Hepatocyte (in vitro differentiated cells): ENCODE data around the gene AGBL4. TPM values are rescaled to one million over a fixed set of nuclear protein-coding genes. Genes with fewer than 3 reads are reported as not detected.

Experiments used
- DNase-seq: peaks from one replicate; pipeline ENCODE4 v3.0.0-alpha.2; 2016; ENCODE audit warnings: low spot score
- H2AFZ ChIP-seq: fragments of 200-600 bp; sonication (generic); 2 replicates; pipeline ENCODE4 v1.6.0; 2016; ENCODE audit warnings: antibody characterized with exemption, mild to moderate bottlenecking
- H3K27ac ChIP-seq: fragments of 200-600 bp; sonication (generic); 2 replicates; pipeline ENCODE4 v1.5.1; 2016; ENCODE audit warnings: mild to moderate bottlenecking
- H3K27me3 ChIP-seq: fragments of 200-600 bp; sonication (generic); 2 replicates; pipeline ENCODE4 v1.6.1; 2016
- H3K36me3 ChIP-seq: fragments of 200-600 bp; sonication (generic); replicated peaks from 2 replicates; pipeline ENCODE4 v1.5.1; 2016; ENCODE audit warnings: low read depth; ENCODE audit not compliant: insufficient read depth
- H3K4me1 ChIP-seq: fragments of 200-600 bp; sonication (generic); 2 replicates; pipeline ENCODE4 v1.5.1; 2016; ENCODE audit warnings: mild to moderate bottlenecking, moderate library complexity; ENCODE audit not compliant: insufficient read depth
- H3K4me2 ChIP-seq: fragments of 200-600 bp; sonication (generic); 2 replicates; pipeline ENCODE4 v1.6.0; 2016
- H3K4me3 ChIP-seq: fragments of 200-600 bp; sonication (generic); 2 replicates; pipeline ENCODE4 v1.5.1; 2016; ENCODE audit warnings: mild to moderate bottlenecking
- H3K79me2 ChIP-seq: fragments of 200-600 bp; sonication (generic); 2 replicates; pipeline ENCODE4 v1.6.0; 2017; ENCODE audit warnings: mild to moderate bottlenecking
- H3K9me2 ChIP-seq: fragments of 200-600 bp; sonication (generic); replicated peaks from 2 replicates; pipeline ENCODE4 v1.6.0; 2017; ENCODE audit warnings: mild to moderate bottlenecking; ENCODE audit not compliant: insufficient read depth
- H3K9me3 ChIP-seq: fragments of 200-600 bp; sonication (generic); 2 replicates; pipeline ENCODE4 v1.5.1; 2016; ENCODE audit warnings: low read depth, mild to moderate bottlenecking
- H4K20me1 ChIP-seq: fragments of 200-600 bp; sonication (generic); 2 replicates; pipeline ENCODE4 v1.6.0; 2016; ENCODE audit warnings: mild to moderate bottlenecking; ENCODE audit not compliant: insufficient read depth, poor library complexity, severe bottlenecking
- EZH2 ChIP-seq: fragments of 200-600 bp; sonication (generic); IDR thresholded peaks from 2 replicates; pipeline ENCODE4 v1.6.1; 2016; ENCODE audit warnings: antibody characterized with exemption, mild to moderate bottlenecking, borderline replicate concordance
- EZH2phosphoT487 ChIP-seq: fragments of 200-600 bp; sonication (generic); IDR thresholded peaks from one replicate; pipeline ENCODE4 v1.6.1; 2018; ENCODE audit warnings: antibody characterized with exemption, mild to moderate bottlenecking, low read depth, moderate library complexity; ENCODE audit not compliant: unreplicated experiment, severe bottlenecking
- WGBS: methylation state at CpG from one replicate; pipeline ENCODE4 v1.1.6; 2016; ENCODE audit warnings: low lambda C conversion rate; ENCODE audit errors: missing lambda C conversion rate; 5-methylcytosine and 5-hydroxymethylcytosine counted together
- polyA plus RNA-seq: library from polyadenylated mRNA; unstranded; fragments of >200 nt; fragmentation: Nextera tagmentation; extraction: Ambion mirVana; gene quantifications from 2 replicates; pipeline ENCODE4 v1.2.1, GENCODE V29; 2016
- small RNA-seq: library from RNA; depleted of rRNA; stranded (forward); fragments of <200 nt; gene quantifications from one replicate; pipeline ENCODE3, GENCODE V24; 2014
- total RNA-seq: library from RNA; depleted of rRNA; stranded (reverse); fragments of >200 nt; gene quantifications from 2 replicates; pipeline ENCODE4 v1.2.3, GENCODE V29; 2014
- TF ChIP-seq, protein P1 (sequence below): fragments of 200-600 bp; sonication (generic); IDR thresholded peaks from 2 replicates; pipeline ENCODE4 v1.5.1; 2016; ENCODE audit warnings: antibody characterized with exemption, mild to moderate bottlenecking; ENCODE audit not compliant: poor library complexity

The AGBL4 gene
- total and polyA plus RNA-seq, 2 experiments from 2014 or later, result 0.50 to 0.73 TPM

DNA sequence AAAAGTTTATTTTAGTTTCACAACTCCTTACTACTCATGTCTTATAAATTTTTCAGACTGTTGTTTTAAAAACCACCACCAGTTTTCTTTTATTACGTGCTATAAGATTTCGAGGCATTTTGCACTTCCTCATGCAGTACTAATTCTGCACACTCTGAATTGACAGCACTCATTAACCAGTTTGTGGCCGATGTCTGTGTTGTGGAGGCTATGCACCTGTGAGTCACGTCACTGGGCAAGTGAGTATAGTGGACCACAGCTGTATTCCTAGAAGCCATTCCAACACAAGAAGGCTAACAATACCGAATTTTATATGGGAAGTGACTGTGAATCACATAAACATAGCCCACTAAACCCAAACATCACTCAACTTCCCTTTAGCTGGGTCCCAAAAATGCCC is 1530.7 kb downstream of the AGBL4 start:
- peaks cover 18% of the 10 kb centered on the region for H3K4me1 ChIP-seq
- no peaks in the 10 kb centered on the region for H3K79me2 ChIP-seq
- H3K27me3 ChIP-seq, result no peaks in the 10 kb centered on the region
- TF ChIP-seq, protein P1, sequence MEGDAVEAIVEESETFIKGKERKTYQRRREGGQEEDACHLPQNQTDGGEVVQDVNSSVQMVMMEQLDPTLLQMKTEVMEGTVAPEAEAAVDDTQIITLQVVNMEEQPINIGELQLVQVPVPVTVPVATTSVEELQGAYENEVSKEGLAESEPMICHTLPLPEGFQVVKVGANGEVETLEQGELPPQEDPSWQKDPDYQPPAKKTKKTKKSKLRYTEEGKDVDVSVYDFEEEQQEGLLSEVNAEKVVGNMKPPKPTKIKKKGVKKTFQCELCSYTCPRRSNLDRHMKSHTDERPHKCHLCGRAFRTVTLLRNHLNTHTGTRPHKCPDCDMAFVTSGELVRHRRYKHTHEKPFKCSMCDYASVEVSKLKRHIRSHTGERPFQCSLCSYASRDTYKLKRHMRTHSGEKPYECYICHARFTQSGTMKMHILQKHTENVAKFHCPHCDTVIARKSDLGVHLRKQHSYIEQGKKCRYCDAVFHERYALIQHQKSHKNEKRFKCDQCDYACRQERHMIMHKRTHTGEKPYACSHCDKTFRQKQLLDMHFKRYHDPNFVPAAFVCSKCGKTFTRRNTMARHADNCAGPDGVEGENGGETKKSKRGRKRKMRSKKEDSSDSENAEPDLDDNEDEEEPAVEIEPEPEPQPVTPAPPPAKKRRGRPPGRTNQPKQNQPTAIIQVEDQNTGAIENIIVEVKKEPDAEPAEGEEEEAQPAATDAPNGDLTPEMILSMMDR, result no peak
- no peak for TF ChIP-seq EZH2
- no peaks in the 10 kb centered on the region for H3K36me3 ChIP-seq
- H3K4me3 ChIP-seq, result no peak overlapping the region
- 70% methylated on average over 5 of the region's 5 CpGs for WGBS
- H3K27ac ChIP-seq, result peak overlapping the region; percentile 81
- no peak overlapping the region for H2AFZ ChIP-seq
- no peaks in the 10 kb centered on the region for H4K20me1 ChIP-seq
- DNase-seq, result no peak
- no peaks in the 10 kb centered on the region for H3K9me3 ChIP-seq
- H3K4me2 ChIP-seq, result no peak overlapping the region
- no peaks in the 10 kb centered on the region for H3K9me2 ChIP-seq

DNA sequence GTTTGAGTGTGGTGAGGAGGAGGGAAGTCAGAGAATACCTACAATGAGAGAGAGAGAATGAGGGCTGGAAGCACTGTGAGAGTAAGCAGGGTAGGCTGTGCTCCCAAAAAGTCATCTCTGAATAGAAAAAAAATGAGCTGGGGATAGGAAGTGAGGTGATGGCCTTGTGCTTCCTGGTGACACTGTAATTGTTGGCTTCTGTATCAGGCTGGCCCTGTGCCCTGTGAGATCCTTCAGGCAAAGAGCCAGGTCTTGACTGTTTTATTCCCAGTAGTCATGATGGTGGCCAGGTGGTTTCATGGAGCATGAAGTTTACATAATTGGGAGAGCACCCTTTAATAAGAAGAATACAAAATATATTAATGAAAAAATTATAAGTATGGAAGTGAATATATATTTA is 1531.4 kb downstream of the AGBL4 start:
- no peaks in the 10 kb centered on the region for H3K9me3 ChIP-seq
- TF ChIP-seq EZH2phosphoT487 (no peak), EZH2 (no peak)
- TF ChIP-seq, protein P1, result no peak
- H3K27ac ChIP-seq, result no peak overlapping the region
- H3K4me1 ChIP-seq, result peaks cover 18% of the 10 kb centered on the region
- H3K4me2 ChIP-seq, result no peak overlapping the region
- no peaks in the 10 kb centered on the region for H4K20me1 ChIP-seq
- no peaks in the 10 kb centered on the region for H3K79me2 ChIP-seq
- no peak for DNase-seq
- H3K9me2 ChIP-seq, result no peaks in the 10 kb centered on the region
- H2AFZ ChIP-seq, result no peak overlapping the region
- no peaks in the 10 kb centered on the region for H3K36me3 ChIP-seq
- H3K27me3 ChIP-seq, result no peaks in the 10 kb centered on the region
- no peak overlapping the region for H3K4me3 ChIP-seq

DNA sequence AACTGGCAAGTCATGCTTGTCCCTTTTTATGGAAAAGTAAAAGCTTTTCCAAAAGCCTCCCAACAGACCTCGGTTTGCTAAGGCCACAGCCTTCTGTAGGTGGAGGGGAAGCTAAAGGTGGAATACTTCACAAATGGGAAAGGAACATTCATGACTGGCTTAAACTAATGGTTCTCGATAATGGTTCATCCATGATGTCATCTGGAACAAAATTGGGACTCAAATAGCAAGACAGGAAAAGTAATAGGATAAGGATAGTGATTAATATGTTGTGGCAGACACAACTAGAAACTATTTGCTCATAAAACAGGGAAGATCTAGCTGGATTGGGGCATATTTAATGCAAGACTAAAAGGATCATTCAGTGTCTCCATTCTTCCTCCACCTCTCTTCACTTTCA is 1535.0 kb downstream of the AGBL4 start:
- H2AFZ ChIP-seq, result no peak overlapping the region
- no peaks in the 10 kb centered on the region for H4K20me1 ChIP-seq
- H3K9me3 ChIP-seq, result no peaks in the 10 kb centered on the region
- H3K9me2 ChIP-seq, result no peaks in the 10 kb centered on the region
- no peak for DNase-seq
- no peaks in the 10 kb centered on the region for H3K27me3 ChIP-seq
- H3K4me2 ChIP-seq, result no peak overlapping the region
- no peaks in the 10 kb centered on the region for H3K36me3 ChIP-seq
- no peak overlapping the region for H3K27ac ChIP-seq
- 81% methylated on average over 2 of the region's 2 CpGs for WGBS
- H3K4me3 ChIP-seq, result no peak overlapping the region
- H3K79me2 ChIP-seq, result no peaks in the 10 kb centered on the region
- TF ChIP-seq EZH2phosphoT487, result no peak
- TF ChIP-seq, protein P1, result no peak
- no peak for TF ChIP-seq EZH2
- peaks cover 7% of the 10 kb centered on the region for H3K4me1 ChIP-seq

Small RNA genes lying within 50 kb of the gene (small RNA-seq; reads per million reads assigned to genes)
- not detected for gene AL390023.1

Other genes with a start within 250 kb of the AGBL4 start
- 0.07 and 0.24 TPM in 2 replicates for gene ELAVL4, start 85.0 kb upstream of the AGBL4 start, total RNA-seq
- gene ELAVL4, start 85.0 kb upstream of the AGBL4 start, polyA plus RNA-seq, result 0.08 and 0.57 TPM in 2 replicates